ENCODE results near the gene TRAF4. TPM values are rescaled to one million over a fixed set of nuclear protein-coding genes. Genes with fewer than 3 reads are reported as not detected.

Gene TRAF4
- total RNA-seq, 1 experiment from 2014 or later, result 104 TPM

GRCh38 chr17:28705074-28705659 is 38.6 kb upstream of the TRAF4 start:
- intact Hi-C loops (cut with micrococcal nuclease), result no loop called here
- Histone ChIP-seq H2AFZ (ENCODE audit: low read length) (no peak overlapping the region), H4K20me1 (ENCODE audit: low read length) (no peaks in the 10 kb centered on the region), H3K79me2 (ENCODE audit: low read length) (no peaks in the 10 kb centered on the region), H3K4me2 (ENCODE audit: low read length) (no peak overlapping the region), H3K27me3 (ENCODE audit: low read length) (no peaks in the 10 kb centered on the region), H3K9me2 (replicated peaks; ENCODE audit: low read length) (no peaks in the 10 kb centered on the region), H3K36me3 (ENCODE audit: low read depth, low read length) (no peaks in the 10 kb centered on the region; the same call in 1 of the 2 replicates), H3K27ac (ENCODE audit: low read length) (no peak overlapping the region), H3K9me3 (ENCODE audit: low read length) (no peaks in the 10 kb centered on the region), H3K4me1 (ENCODE audit: insufficient read depth, low read length) (no peaks in the 10 kb centered on the region), H3K4me3 (ENCODE audit: low read length) (no peak overlapping the region), H3F3A (ENCODE audit: low read length, unreplicated experiment) (no peaks in the 10 kb centered on the region), H3K9ac (ENCODE audit: low read length) (no peak overlapping the region)
- ChIA-PET CTCF (no interaction called here), POLR2A (ENCODE audit: unreplicated experiment) (no interaction called here)
- no TSS peak for BruUV-seq (replicated peaks)
- TF ChIP-seq EZH2phosphoT487 (IDR thresholded peaks at IDR 0.05; ENCODE audit: borderline replicate concordance, low read length), result no peak
- TF ChIP-seq CTCF (conservative IDR thresholded peaks at IDR 0.05; ENCODE audit: low read depth, low read length), result no peak
- no peak for TF ChIP-seq EZH2 (IDR thresholded peaks at IDR 0.05; ENCODE audit: low read length, unreplicated experiment)
- ATAC-seq (no peak), DNase-seq (no peak)

DNA sequence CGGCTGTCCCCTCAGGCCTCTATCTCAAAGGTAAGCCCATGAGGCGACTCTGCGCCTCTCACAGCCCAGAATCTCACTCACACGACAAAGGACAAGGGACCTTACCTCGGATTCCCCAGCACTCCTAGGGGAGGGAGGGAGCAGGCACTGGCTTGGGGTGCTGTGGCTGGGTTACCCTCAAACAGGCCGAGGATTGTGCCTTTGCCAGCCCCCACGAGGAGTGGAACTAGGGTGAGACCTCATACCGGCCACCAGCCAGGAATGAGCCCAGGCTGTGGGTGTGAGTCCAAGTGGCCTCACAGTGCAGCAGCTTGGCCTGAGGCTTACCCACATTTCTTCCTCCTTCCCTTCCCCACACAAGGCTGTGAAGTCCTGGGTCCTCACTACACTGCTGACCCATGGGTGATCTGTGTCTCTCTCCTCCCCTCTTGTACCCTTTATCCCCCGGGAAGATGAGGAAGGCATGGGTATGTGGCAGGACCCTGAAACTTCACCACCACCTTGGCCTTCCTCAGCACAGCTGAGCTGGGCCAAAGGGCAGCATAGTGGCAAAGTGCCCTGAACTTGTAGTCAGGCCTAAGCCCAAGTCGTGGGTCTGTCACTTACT is 38.0 kb upstream of the TRAF4 start:
- CTCF ChIA-PET, result no interaction called here
- ATAC-seq, result no peak

More for the DNA sequence above, 38.0 kb upstream of the TRAF4 start:
- Histone ChIP-seq H3K36me3 (ENCODE audit: low read depth, low read length) (no peaks in the 10 kb centered on the region), H2AFZ (ENCODE audit: low read length) (no peak overlapping the region), H3K79me2 (ENCODE audit: low read length) (no peaks in the 10 kb centered on the region), H4K20me1 (ENCODE audit: low read length) (no peaks in the 10 kb centered on the region), H3K9ac (ENCODE audit: low read length) (no peak overlapping the region), H3K4me1 (ENCODE audit: insufficient read depth, low read length) (no peaks in the 10 kb centered on the region; the same call in 1 of the 2 replicates), H3K4me3 (ENCODE audit: low read length) (no peak overlapping the region), H3K27ac (ENCODE audit: low read length) (no peak overlapping the region), H3K27me3 (ENCODE audit: low read length) (no peaks in the 10 kb centered on the region), H3K4me2 (ENCODE audit: low read length) (no peak overlapping the region), H3K9me2 (replicated peaks; ENCODE audit: low read length) (no peaks in the 10 kb centered on the region), H3F3A (ENCODE audit: low read length, unreplicated experiment) (no peaks in the 10 kb centered on the region), H3K9me3 (ENCODE audit: low read length) (no peaks in the 10 kb centered on the region)
- TF ChIP-seq EZH2phosphoT487 (IDR thresholded peaks at IDR 0.05; ENCODE audit: borderline replicate concordance, low read length) (no peak), EZH2 (IDR thresholded peaks at IDR 0.05; ENCODE audit: low read length, unreplicated experiment) (no peak), CTCF (conservative IDR thresholded peaks at IDR 0.05; ENCODE audit: low read depth, low read length) (no peak)
- POLR2A ChIA-PET (ENCODE audit: unreplicated experiment), result no interaction called here
- intact Hi-C loops (cut with micrococcal nuclease), result no loop called here
- BruUV-seq (replicated peaks), result no TSS peak
- no peak for DNase-seq

All from PC-3 (cell line).